T-cell (primary cell): ENCODE data around the gene TUBG2. TPM values are rescaled to one million over a fixed set of nuclear protein-coding genes. Genes with fewer than 3 reads are reported as not detected.

Source experiments
- ATAC-seq, 4 experiments: fragments of 200-7000 bp in 3 of 4; fragments of 150-1000 bp in 1 of 4; cut with Tn5 transposase; replicated peaks in 1 of 4; 1 replicate in 3 of 4; 2 replicates in 1 of 4; pipeline ENCODE4 v1.10.0; 2021; ENCODE audit warnings: moderate library complexity in 3 of 4, mild to moderate bottlenecking in 2 of 4, moderate number of reproducible peaks in 1 of 4
- CTCF ChIA-PET, 2 donors: fragments of 300-600 bp; sonication (Branson Sonifier 250); formaldehyde crosslinking; loops; one replicate each; lab custom pipeline; 2022; ENCODE audit warnings: antibody characterized with exemption in 2 of 2; lab: Charles Lee
- POLR2A ChIA-PET, 2 donors: fragments of 300-600 bp; sonication (Branson Sonifier 250); formaldehyde crosslinking; loops; one replicate each; lab custom pipeline; 2022; ENCODE audit warnings: antibody characterized with exemption in 2 of 2; lab: Charles Lee
- DNase-seq, 35 experiments: peaks; one replicate each; pipeline versions ENCODE4 v3.0.0 to v3.0.0-alpha.2; 2013 to 2023
- H3K27ac ChIP-seq: one replicate; pipeline ENCODE4 v1.5.1; 2013; ENCODE audit warnings: low read length
- H3K27me3 ChIP-seq, 2 experiments: replicated peaks in 1 of 2; 1 replicate in 1 of 2; 2 replicates in 1 of 2; pipeline versions ENCODE4 v1.6.1 to v1.7.0; 2013; ENCODE audit warnings: low read length in 1 of 2, mixed read lengths in 1 of 2; ENCODE audit not compliant: control insufficient read depth in 2 of 2, insufficient read depth in 2 of 2; ENCODE audit errors: extremely low read depth in 1 of 2
- H3K36me3 ChIP-seq, 2 donors: 1 replicate in 1 of 2; 2 replicates in 1 of 2; pipeline versions ENCODE4 v1.6.1 to v1.7.0; 2013; ENCODE audit warnings: low read length in 1 of 2; ENCODE audit not compliant: control insufficient read depth in 2 of 2, insufficient read depth in 1 of 2; ENCODE audit errors: extremely low read depth in 1 of 2
- H3K4me1 ChIP-seq, 2 experiments: 1 replicate in 1 of 2; 2 replicates in 1 of 2; pipeline versions ENCODE4 v1.6.1 to v1.7.0; 2013; ENCODE audit warnings: low read length in 2 of 2, mixed read lengths in 1 of 2; ENCODE audit not compliant: insufficient read depth in 2 of 2, control insufficient read depth in 1 of 2; ENCODE audit errors: extremely low read depth in 1 of 2
- H3K4me3 ChIP-seq, 2 donors: 1 replicate in 1 of 2; 2 replicates in 1 of 2; pipeline versions ENCODE4 v1.5.1 to v1.7.0; 2013; ENCODE audit warnings: mild to moderate bottlenecking in 2 of 2, low read length in 1 of 2, moderate library complexity in 1 of 2; ENCODE audit not compliant: control insufficient read depth in 1 of 2; ENCODE audit errors: extremely low read depth in 1 of 2
- H3K9me3 ChIP-seq: 2 replicates; pipeline ENCODE4 v1.7.0; 2013
- H3K27ac Mint-ChIP-seq, 2 donors: one replicate each; pipeline ENCODE4 v1.8.0; 2020 to 2021; ENCODE audit warnings: mild to moderate bottlenecking in 2 of 2, mixed read lengths in 2 of 2
- H3K27me3 Mint-ChIP-seq, 2 donors: one replicate each; pipeline ENCODE4 v1.8.0; 2021 to 2022; ENCODE audit warnings: mixed read lengths in 2 of 2
- H3K36me3 Mint-ChIP-seq: one replicate; pipeline ENCODE4 v1.8.0; 2021; ENCODE audit warnings: mixed read lengths
- H3K4me1 Mint-ChIP-seq, 3 donors: one replicate each; pipeline ENCODE4 v1.8.0; 2020 to 2022; ENCODE audit warnings: mixed read lengths in 3 of 3, mild to moderate bottlenecking in 1 of 3
- H3K4me3 Mint-ChIP-seq, 3 donors: one replicate each; pipeline ENCODE4 v1.8.0; 2020 to 2022; ENCODE audit warnings: mild to moderate bottlenecking in 3 of 3, mixed read lengths in 3 of 3, moderate library complexity in 3 of 3
- H3K9me3 Mint-ChIP-seq, 3 donors: one replicate each; pipeline ENCODE4 v1.8.0; 2020 to 2022; ENCODE audit warnings: mixed read lengths in 3 of 3
- WGBS: methylation state at CpG from one replicate; pipeline ENCODE4 v1.1.5; 2013; ENCODE audit warnings: missing lambda C conversion rate; ENCODE audit not compliant: insufficient coverage; 5-methylcytosine and 5-hydroxymethylcytosine counted together
- total RNA-seq, 35 experiments: library from RNA in 6 of 35; stranded (reverse) in 6 of 35; fragments of 120-200 nt in 1 of 35; gene quantifications; one replicate each; pipeline versions ENCODE4 v1.2.1 to v1.2.4 and lab custom pipeline; 2013 to 2026

TUBG2 gene
- total RNA-seq, 5 donors from 2014 or later (not counting 1 experiment from before 2014, with no cell fraction given), result 13.7 to 22.3 (median 20.5) TPM

DNA sequence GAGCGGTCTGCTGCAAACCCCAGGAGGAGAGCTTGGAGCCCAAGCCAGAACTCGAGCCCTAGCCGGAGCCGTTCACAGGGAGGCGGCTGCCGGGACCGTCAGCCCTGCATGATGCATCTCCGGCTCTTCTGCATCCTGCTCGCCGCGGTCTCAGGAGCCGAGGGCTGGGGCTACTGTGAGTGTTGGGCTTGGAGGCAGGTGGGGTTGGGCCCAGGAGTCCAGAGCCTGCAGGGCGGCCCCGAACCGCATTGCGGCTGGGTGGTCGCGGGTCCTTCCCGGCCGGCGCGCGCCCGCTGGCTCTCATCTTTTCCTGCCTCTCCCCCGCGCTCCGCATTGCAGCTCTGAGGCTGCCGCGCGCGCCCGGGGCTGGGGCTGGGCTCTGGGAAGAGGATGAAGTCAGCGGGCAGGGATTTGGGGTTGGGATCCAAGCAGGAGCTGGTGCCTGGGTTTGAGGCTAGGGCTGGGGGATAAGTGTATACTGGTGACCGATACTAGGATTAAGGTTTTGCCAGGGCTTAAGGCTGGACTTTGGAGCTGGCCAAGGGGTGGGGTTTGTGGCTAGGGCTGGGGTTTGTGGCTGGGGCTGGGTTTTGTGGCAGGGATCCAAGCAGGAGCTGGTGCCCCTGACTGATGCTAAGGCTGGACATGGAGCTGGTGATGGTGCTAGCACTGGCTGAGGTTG, 23.8 kb downstream of the TUBG2 start:
- Histone ChIP-seq H3K27ac (no peak overlapping the region), H3K9me3 (no peaks in the 10 kb centered on the region), H3K27me3 (peaks cover 2 to 41% of the 10 kb centered on the region in 2 experiments), H3K4me1 (peaks cover 15 to 55% of the 10 kb centered on the region in 2 experiments), H3K4me3 (peak overlapping the region; percentile 16 to 58), H3K36me3 (no peaks in the 10 kb centered on the region)
- CTCF ChIA-PET, result interaction anchor here in 1 of 2 donors (1.3 kb wide), 1 partner anchor 105 kb away, joined by 4 read pairs; the partner anchor contains the start of gene PSMC3IP
- H3K4me1 Mint-ChIP-seq, result peaks cover 39 to 54% (median 51%) of the 10 kb centered on the region in 3 donors
- H3K27ac Mint-ChIP-seq, result peak overlapping the region in 1 of 2 donors; percentile 63
- ATAC-seq, result peak in 1 of 4 experiments; percentile 18
- no peaks in the 10 kb centered on the region for H3K9me3 Mint-ChIP-seq
- H3K36me3 Mint-ChIP-seq, result no peaks in the 10 kb centered on the region
- POLR2A ChIA-PET, result interaction anchor here (0.5 to 0.7 kb wide), 3 partner anchors 15 to 81 kb away, joined by 3 to 15 read pairs (median 4); no protein-coding TSS in a partner anchor
- H3K4me3 Mint-ChIP-seq, result peak overlapping the region; percentile 55 to 87 (median 65)
- DNase-seq, result peak in 5 of 35 experiments; percentile 29 to 41 (median 32)
- 5% methylated on average over 29 of the region's 34 CpGs for WGBS
- H3K27me3 Mint-ChIP-seq, result peaks cover 24 to 42% of the 10 kb centered on the region in 2 donors

DNA sequence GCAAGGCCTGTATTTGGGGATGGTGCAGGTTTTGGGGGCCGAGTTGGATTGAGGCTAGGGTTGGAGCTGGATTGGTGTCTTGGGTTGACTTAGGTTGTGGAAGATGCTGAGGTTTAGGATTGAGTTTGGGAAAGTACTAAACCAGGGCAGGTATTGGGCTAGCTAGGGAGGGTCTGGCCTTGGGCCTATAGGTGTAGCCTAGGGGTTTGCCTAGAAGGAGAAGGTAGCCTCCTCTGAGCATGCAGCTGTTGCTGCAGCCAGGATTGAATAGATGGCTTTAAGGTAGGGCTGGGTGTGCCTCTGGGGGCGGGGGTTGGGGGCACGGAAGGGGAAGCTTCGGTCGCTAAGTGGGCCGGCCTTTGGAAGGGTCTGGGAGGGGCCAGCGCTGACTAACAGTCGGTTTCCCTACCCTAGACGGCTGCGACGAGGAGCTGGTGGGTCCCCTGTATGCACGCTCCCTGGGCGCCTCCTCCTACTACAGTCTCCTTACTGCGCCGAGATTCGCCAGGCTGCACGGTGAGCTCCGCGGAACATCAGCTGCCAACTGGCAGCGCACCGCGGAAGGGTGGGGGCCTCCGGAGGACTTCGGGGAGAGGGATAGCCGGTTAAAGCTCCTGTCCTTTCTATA, 24.4 kb downstream of the TUBG2 start:
- H3K36me3 ChIP-seq, result no peaks in the 10 kb centered on the region
- Mint-ChIP-seq H3K27ac (peak overlapping the region in 1 of 2 donors; percentile 63), H3K4me3 (peak overlapping the region; percentile 21 to 87 (median 64)), H3K27me3 (peaks cover 24 to 42% of the 10 kb centered on the region in 2 donors), H3K4me1 (peaks cover 36 to 51% (median 48%) of the 10 kb centered on the region in 3 donors), H3K9me3 (no peaks in the 10 kb centered on the region), H3K36me3 (no peaks in the 10 kb centered on the region)
- 31% methylated on average over 21 of the region's 25 CpGs for WGBS
- no peak overlapping the region for H3K27ac ChIP-seq
- POLR2A ChIA-PET, result interaction anchor here (0.6 kb wide), 2 partner anchors 48 to 81 kb away, joined by 3 to 15 read pairs; no protein-coding TSS in a partner anchor
- DNase-seq (peak in 1 of 35 experiments; percentile 20), ATAC-seq (no peak)
- no peak overlapping the region for H3K4me3 ChIP-seq
- H3K27me3 ChIP-seq, result peaks cover 2 to 41% of the 10 kb centered on the region in 2 experiments
- CTCF ChIA-PET, result interaction anchor here (0.6 to 1.3 kb wide), 2 partner anchors 83 to 106 kb away, joined by 3 to 4 read pairs; partner anchors contain the start of gene PSMC3IP (in 1 of the 2)
- peaks cover 13 to 51% of the 10 kb centered on the region in 2 experiments for H3K4me1 ChIP-seq
- no peaks in the 10 kb centered on the region for H3K9me3 ChIP-seq

DNA sequence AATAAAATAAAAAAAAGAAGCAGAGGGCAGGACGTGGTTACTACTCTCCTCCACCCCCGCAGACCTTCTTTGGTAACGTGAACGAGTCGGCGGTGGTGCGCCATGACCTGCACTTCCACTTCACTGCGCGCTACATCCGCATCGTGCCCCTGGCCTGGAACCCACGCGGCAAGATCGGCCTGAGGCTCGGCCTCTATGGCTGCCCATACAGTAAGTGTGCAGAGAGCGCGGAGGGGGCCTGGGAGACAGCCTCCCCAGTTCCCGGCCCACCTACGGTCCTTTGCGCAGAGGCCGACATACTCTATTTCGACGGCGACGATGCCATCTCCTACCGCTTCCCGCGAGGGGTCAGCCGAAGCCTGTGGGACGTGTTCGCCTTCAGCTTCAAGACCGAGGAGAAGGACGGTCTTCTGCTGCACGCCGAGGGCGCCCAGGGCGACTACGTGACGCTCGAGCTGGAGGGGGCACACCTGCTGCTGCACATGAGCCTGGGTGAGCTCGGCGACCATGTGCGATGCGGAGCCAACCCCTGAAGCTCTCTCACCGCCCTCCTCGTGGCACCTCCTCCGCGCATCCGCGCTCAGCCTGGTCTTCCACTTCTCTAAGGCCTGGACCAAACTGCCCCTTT, 26.0 kb downstream of the TUBG2 start:
- ChIA-PET CTCF (interaction anchor here in 1 of 2 donors (0.6 kb wide), 1 partner anchor 34 kb away, joined by 6 read pairs; no protein-coding TSS in a partner anchor), POLR2A (interaction anchor here in 1 of 2 donors (0.6 kb wide), 1 partner anchor 107 kb away, joined by 5 read pairs; no protein-coding TSS in a partner anchor)
- no peaks in the 10 kb centered on the region for H3K9me3 Mint-ChIP-seq
- 90% methylated on average over 46 of the region's 50 CpGs for WGBS
- H3K4me3 Mint-ChIP-seq, result no peak overlapping the region
- Histone ChIP-seq H3K27me3 (peaks cover 2 to 42% of the 10 kb centered on the region in 2 experiments), H3K4me1 (peaks cover 10 to 35% of the 10 kb centered on the region in 2 experiments), H3K9me3 (no peaks in the 10 kb centered on the region), H3K36me3 (no peaks in the 10 kb centered on the region), H3K4me3 (no peak overlapping the region), H3K27ac (no peak overlapping the region)
- DNase-seq (no peak), ATAC-seq (no peak)
- H3K27me3 Mint-ChIP-seq, result peaks cover 24 to 39% of the 10 kb centered on the region in 2 donors
- H3K4me1 Mint-ChIP-seq, result peaks cover 26 to 38% (median 37%) of the 10 kb centered on the region in 3 donors
- H3K36me3 Mint-ChIP-seq, result no peaks in the 10 kb centered on the region
- no peak overlapping the region for H3K27ac Mint-ChIP-seq

DNA sequence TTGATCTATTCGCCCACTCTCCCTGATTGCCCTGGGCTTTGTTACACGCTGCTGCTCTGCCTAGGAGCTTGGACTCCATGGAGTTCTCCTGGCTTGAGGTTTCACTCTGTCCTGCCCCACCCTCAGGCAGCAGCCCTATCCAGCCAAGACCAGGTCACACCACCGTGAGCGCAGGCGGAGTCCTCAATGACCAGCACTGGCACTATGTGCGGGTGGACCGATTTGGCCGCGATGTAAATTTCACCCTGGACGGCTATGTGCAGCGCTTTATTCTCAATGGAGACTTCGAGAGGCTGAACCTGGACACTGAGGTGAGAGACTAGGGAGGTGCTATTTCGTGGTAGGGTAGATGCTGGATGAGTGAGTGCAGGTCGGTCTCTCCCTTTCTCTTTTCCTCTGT, 26.7 kb downstream of the TUBG2 start:
- H3K9me3 Mint-ChIP-seq, result no peaks in the 10 kb centered on the region
- Histone ChIP-seq H3K27ac (no peak overlapping the region), H3K4me1 (peaks cover 10 to 28% of the 10 kb centered on the region in 2 experiments), H3K9me3 (no peaks in the 10 kb centered on the region), H3K36me3 (no peaks in the 10 kb centered on the region), H3K4me3 (no peak overlapping the region), H3K27me3 (peaks cover 2 to 34% of the 10 kb centered on the region in 2 experiments)
- H3K4me3 Mint-ChIP-seq, result no peak overlapping the region
- 91% methylated on average over 8 of the region's 14 CpGs for WGBS
- ChIA-PET CTCF (interaction anchor here in 1 of 2 donors (0.6 kb wide), 1 partner anchor 35 kb away, joined by 6 read pairs; no protein-coding TSS in a partner anchor), POLR2A (interaction anchor here in 1 of 2 donors (0.6 kb wide), 1 partner anchor 106 kb away, joined by 5 read pairs; no protein-coding TSS in a partner anchor)
- H3K4me1 Mint-ChIP-seq, result peaks cover 22 to 33% (median 32%) of the 10 kb centered on the region in 3 donors
- no peak for DNase-seq
- H3K27ac Mint-ChIP-seq, result no peak overlapping the region
- no peaks in the 10 kb centered on the region for H3K36me3 Mint-ChIP-seq
- ATAC-seq, result no peak
- peaks cover 20 to 36% of the 10 kb centered on the region in 2 donors for H3K27me3 Mint-ChIP-seq

DNA sequence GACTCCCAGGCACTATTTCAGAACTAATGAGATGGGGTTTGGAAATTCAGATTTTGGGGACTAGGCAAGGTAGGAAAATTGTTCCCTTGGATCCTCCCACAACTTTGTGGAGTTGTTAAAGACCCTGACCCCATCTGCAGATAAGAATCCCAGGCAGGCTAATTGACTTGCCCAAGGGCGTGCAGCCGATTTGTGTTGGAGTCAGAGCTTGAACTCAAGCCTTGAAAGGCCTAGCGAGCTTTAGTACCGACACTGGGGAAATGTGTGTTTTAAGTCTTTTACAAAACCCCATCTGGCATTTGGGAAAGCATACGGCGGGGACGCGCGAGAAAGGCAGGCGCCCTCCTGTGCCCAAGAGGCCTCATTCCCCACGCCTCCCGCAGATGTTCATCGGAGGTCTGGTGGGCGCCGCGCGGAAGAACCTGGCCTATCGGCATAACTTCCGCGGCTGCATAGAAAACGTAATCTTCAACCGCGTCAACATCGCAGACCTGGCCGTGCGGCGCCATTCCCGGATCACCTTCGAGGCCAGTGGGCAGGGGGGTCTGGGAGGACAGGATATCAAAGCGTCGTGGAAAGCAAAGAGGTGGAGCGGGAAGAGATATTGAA, 27.5 kb downstream of the TUBG2 start:
- H3K4me1 Mint-ChIP-seq, result peaks cover 17 to 27% (median 24%) of the 10 kb centered on the region in 3 donors
- 85% methylated on average over 28 of the region's 32 CpGs for WGBS
- H3K9me3 Mint-ChIP-seq, result no peaks in the 10 kb centered on the region
- H3K27ac Mint-ChIP-seq, result no peak overlapping the region
- no peaks in the 10 kb centered on the region for H3K9me3 ChIP-seq
- H3K4me1 ChIP-seq, result peaks cover 9 to 22% of the 10 kb centered on the region in 2 experiments
- ChIA-PET CTCF (no interaction called here), POLR2A (no interaction called here)
- H3K4me3 Mint-ChIP-seq, result no peak overlapping the region
- H3K36me3 Mint-ChIP-seq, result no peaks in the 10 kb centered on the region
- ATAC-seq, result no peak
- peaks cover 2 to 26% of the 10 kb centered on the region in 2 experiments for H3K27me3 ChIP-seq
- peaks cover 14 to 31% of the 10 kb centered on the region in 2 donors for H3K27me3 Mint-ChIP-seq
- H3K36me3 ChIP-seq, result no peaks in the 10 kb centered on the region
- no peak overlapping the region for H3K4me3 ChIP-seq
- no peak for DNase-seq
- no peak overlapping the region for H3K27ac ChIP-seq
